ENCODE data around the gene TCN2.
A peak's percentile ranks its signal among the peaks of the same experiment; 100 is the strongest.
"Not testable (repeated sequence)": the region's sequence is repeated elsewhere in the genome, so short reads cannot be mapped to it uniquely, and the experiment has no call there.

TCN2 gene

DNA sequence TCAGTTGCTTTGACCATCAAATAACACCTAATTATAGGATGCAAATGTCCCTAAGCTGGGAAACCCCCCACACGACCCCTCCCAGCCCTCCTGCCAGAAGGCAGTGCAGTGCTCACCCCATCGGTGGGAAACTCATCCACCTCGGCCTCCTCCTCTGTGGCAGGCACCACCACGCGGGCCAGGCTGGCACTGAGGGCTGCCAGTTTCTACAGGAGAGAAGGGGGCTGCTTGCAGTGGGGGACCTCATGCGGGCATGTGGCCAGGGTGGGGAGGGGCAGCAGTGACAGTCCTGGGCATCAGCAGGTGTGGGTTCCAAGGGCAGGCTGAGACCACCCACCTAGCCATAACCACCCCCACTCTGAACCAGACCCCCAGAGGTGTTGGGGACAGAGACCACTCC, 26.1 kb upstream of the TCN2 start:
- no peak for FAIRE-seq

GRCh38 chr22:30582051-30582450, 24.9 kb upstream of the TCN2 start:
- FAIRE-seq, result no peak

- no peak for FAIRE-seq
Observed at GRCh38 chr22:30582788-30583545, 24.0 kb upstream of the TCN2 start.

DNA sequence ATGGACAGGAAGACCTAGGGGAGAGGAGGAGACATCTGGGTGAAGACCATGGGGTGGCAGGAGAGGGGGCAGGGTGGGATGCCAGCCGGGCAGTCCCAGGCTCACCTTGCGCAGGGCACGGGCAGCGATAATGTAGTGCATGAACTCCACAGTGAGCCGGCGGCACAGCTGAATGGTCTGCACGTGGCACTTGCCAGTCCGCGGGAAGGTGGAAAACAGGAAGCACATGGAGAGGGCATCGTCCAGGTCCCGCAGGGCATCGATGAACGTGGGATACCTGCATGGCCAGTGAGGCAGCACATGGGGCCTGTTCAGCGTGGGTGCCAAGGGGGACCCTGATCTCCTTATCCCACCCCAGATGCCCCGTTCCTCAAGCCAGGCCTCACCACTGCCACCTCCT, 22.5 kb upstream of the TCN2 start:
- no peak for FAIRE-seq

DNA sequence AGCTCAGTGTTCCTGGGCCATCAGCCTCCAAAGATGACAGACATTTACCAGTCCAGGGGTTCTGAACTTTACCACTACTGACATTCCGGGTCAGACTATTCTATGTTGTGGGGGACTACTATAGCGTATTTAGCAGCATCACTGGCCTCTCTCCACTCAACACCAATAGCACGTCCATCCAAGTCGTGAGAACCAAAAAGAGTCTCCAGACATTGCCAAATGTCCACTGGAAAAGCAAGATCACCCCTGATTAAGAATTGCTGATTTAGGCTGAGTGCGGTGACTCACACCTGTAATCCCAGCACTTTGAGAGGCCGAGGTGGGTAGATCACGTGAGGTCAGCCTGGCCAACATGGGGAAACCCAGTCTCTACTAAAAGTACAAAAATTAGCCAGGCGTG, 20.6 kb upstream of the TCN2 start:
- no peak for FAIRE-seq

- FAIRE-seq, result no peak
Observed at GRCh38 chr22:30591191-30591587, 15.8 kb upstream of the TCN2 start.

- peak; percentile 98 for FAIRE-seq
Observed at GRCh38 chr22:30591588-30592359, 15.2 kb upstream of the TCN2 start, which contains the start of gene PES1. Gene PES1 (minus strand): TSS chr22:30591910. CDS start chr22:30591833, 77 bp downstream.

GRCh38 chr22:30592360-30592713, 14.6 kb upstream of the TCN2 start:
- FAIRE-seq, result not testable (repeated sequence)

DNA sequence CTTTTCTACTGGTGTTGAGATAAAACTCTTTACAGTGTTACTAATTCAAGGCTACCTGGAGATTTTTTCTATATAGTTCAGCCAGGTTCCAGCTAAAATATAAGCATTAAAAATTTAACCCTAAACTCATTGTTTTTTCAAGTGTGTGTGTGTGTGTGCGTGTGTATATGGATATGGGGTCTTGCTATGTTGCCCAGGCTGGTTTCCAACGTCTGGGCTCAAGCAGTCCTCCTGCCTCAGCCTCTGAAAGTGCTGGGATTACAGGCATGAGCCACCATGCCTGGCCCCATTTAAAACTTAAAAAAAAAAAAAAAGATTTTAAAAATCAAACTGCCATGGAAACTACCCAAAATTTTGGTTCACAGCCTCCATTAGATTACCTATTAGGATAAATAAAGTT, 10.8 kb upstream of the TCN2 start:
- FAIRE-seq, result no peak

DNA sequence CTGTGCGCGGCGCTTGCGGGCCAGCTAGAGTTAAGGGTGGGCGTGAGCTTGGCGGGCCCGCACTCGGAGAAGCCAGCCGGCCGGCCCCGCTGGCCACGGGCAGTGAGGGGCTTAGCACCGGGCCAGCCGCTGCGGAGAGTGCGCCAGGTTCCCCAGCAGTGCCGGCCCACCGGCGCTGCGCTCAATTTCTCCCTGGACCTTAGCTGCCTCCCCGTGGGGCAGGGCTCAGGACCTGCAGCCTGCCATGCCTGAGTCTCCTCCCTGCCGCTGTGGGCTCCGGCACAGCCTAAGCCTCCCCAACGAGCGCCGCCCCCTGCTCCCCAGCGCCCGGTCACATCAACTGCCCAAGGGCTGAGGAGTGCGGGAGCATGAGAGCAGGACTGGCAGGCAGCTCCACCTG, 10.1 kb upstream of the TCN2 start:
- no peak for FAIRE-seq

GRCh38 chr22:30598986-30599385, 8.0 kb upstream of the TCN2 start:
- FAIRE-seq, result no peak

- no peak for FAIRE-seq
Observed at GRCh38 chr22:30600921-30601320, 6.1 kb upstream of the TCN2 start.

GRCh38 chr22:30601464-30601863, 5.5 kb upstream of the TCN2 start:
- no peak for FAIRE-seq

DNA sequence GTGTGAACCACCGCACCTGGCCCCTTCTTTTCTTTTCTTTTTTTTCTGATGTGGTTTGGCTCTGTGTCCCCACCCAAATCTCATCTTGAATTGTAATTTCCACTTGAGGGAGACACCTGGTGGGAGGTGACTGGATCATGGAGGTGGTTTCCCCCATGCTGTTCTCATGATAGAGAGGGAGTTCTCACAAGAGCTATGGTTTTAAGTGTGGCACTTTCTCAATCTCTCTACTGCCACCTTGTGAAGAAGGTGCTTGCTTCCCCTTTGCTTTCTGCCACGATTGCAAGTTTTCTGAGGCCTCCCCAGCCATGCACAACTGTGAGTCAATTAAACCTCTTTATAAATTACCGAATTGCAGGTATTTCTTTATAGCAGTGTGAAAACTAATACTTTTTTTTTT, 4.9 kb upstream of the TCN2 start:
- no peak for FAIRE-seq

- no peak for FAIRE-seq
Observed at GRCh38 chr22:30603801-30604200, 3.2 kb upstream of the TCN2 start.

GRCh38 chr22:30604723-30605122, 2.3 kb upstream of the TCN2 start:
- FAIRE-seq, result no peak

DNA sequence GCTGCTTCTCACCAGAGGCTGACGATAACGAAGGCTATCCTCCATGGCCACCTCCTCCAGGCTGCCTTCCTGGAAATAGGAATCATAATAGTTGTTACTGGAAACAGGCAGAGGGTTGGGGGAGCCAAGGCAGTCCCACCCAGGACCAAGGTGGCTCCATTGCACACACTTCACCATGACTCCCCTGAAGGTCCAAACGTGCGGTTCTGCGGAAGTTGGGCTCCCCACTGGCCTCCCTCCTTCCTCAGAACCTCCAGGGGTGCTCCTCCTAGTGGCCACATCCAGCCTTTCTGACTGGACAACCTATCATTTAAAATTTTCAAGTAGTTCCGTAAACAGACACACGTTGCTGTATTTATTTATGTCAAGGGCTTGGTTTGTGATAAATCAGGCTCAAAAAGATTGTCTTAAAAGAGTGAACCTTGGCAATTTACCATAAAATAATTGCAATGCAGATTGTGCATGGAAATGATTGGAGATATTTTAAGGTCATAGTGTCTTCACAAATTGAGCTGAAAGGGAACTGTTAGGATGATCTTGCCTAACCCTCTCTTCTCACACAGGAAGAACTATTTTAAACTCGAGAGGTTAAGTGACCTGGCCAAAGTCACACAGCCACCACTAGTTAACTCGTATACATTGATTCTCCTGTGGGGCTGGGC, 1.4 kb upstream of the TCN2 start:
- no peak for FAIRE-seq

DNA sequence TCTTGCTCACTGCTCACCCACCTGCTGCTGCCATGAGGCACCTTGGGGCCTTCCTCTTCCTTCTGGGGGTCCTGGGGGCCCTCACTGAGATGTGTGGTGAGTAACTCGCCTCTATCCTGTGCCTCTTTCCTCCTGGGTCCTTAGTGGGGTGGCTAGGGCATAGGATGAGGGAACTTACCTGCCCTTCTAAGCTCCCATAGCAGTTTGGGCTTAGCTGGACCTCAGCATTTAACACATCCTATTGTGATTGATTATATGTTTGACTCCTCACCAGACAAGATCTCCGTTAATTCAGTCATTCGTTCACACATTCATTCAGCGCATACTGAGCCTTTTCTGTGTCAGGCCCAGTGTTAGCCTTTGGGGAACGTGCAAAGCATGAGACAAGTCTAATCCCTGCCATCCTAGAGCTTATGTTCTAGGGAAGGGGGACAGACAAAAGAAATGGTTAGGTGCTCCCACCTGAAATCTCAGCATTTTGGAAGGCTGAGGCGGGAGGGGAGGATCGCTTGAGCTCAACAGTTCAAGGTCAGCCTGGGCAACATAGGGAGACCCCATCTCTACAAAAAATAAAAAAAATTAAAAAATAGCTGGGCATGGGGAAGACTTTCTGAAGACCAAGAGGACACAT, 441 bp downstream of the TCN2 start:
- FAIRE-seq, result no peak

DNA sequence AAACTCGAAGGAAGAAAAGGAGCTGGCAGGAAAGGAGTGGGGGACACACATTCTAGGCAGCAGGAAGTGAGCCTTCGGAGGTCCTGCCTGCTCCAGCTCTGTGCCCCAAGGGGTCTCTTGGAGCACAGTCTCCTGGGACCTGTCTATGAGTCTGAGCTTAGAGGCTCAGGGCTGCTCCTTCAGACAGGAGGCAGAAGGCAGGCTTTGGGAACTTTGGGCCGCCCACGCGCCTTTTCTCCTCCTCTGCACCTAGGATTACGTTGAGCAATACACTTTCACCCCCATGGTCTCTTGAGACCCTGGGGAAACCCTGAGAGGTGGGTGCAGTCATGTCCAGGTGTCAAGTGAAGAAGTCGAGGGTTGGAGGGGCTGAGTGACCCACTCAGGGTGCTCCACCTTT, 965 bp downstream of the TCN2 start:
- no peak for FAIRE-seq

GRCh38 chr22:30609260-30610185, 2.5 kb downstream of the TCN2 start:
- no peak for FAIRE-seq

DNA sequence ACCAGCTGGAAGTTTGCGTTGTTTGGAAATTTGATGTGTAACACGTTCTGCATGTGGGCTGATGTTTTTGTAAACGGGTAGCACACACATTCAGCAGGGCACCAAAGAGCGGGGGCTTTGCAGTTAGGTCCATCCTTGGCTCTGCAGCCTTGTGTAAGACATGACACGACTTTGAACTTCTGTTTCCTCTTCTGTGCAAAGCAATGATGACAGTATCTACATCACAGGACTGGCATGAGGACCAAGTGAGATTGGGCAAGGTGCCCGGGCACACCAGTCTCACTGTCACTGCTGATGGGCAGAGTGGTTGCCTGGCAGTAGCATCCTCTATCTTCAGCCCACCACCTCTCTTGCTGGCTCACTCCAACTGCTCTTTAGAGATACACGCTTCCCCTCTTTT, 3.3 kb downstream of the TCN2 start:
- no peak for FAIRE-seq

- FAIRE-seq, result no peak
Observed at GRCh38 chr22:30611197-30611596, 4.2 kb downstream of the TCN2 start.

Measured in endometrium (tissue), 2 donors.